K562 (cell line): ENCODE results near the gene OR2T8. TPM values are rescaled to one million over a fixed set of nuclear protein-coding genes. Genes with fewer than 3 reads are reported as not detected.

ENCODE experiments used
- ATAC-seq: fragments of 200-7000 bp; cut with Tn5 transposase; 3 replicates; pipeline ENCODE4 v1.9.1; 2020; ENCODE audit warnings: moderate library complexity
- Bru-seq: library from RNA; stranded (reverse); fragments of 400-500 nt; gene quantifications from one replicate; lab custom pipeline; 2021; lab: Mats Ljungman, UMichigan
- BruChase-seq, 2 experiments: library from RNA; stranded (reverse); fragments of 400-500 nt; gene quantifications; one replicate each; lab custom pipeline; 2021; lab: Mats Ljungman, UMichigan
- BruUV-seq: library from RNA; stranded (reverse); fragments of 400-500 nt; replicated peaks from 2 replicates; lab custom pipeline; 2021; lab: Mats Ljungman, UMichigan
- CTCF ChIA-PET: fragments of 300-600 bp; formaldehyde crosslinking; extraction: SDS; loops from one replicate; lab custom pipeline; 2021; ENCODE audit warnings: low intra/inter-chr PET ratio; lab: Yijun Ruan, JAX
- POLR2A ChIA-PET: fragments of 300-600, 350-650 bp; sonication (Branson Sonifier 250); formaldehyde crosslinking; extraction: SDS; loops from one replicate; lab custom pipeline; 2021; ENCODE audit warnings: antibody characterized with exemption, inconsistent platforms; lab: Yijun Ruan, JAX
- DNase-seq, 4 experiments: peaks; one replicate each; pipeline versions ENCODE4 v3.0.0 to v3.0.0-alpha.2; 2011 to 2018; ENCODE audit warnings: low spot score in 3 of 4, mixed read lengths in 3 of 4; ENCODE audit errors: extremely low read depth in 1 of 4
- FAIRE-seq: peaks from 2 replicates; lab custom pipeline; 2011; peaks lifted over from hg19 to GRCh38; lab: Jason Lieb, UNC
- H2AFZ ChIP-seq: 2 replicates; pipeline ENCODE4 v1.6.0; 2011; ENCODE audit warnings: low read depth, low read length, control low read depth, inconsistent platforms
- H3K27ac ChIP-seq: fragments of 200-600 bp; 3 replicates; pipeline ENCODE4 v1.8.0; 2011; ENCODE audit warnings: low read depth, mild to moderate bottlenecking, control low read depth, inconsistent platforms, low read length, moderate library complexity, mixed read lengths; ENCODE audit errors: extremely low read depth
- H3K27me3 ChIP-seq, 2 experiments: fragments of 300-600 bp in 1 of 2; 2 replicates in 1 of 2; 3 replicates in 1 of 2; pipeline versions ENCODE4 v1.6.0 to v1.8.0; 2011; ENCODE audit warnings: inconsistent platforms in 2 of 2, low read length in 2 of 2, mild to moderate bottlenecking in 1 of 2, mixed read lengths in 1 of 2, moderate library complexity in 1 of 2; ENCODE audit not compliant: control insufficient read depth in 2 of 2, insufficient read depth in 2 of 2
- H3K36me3 ChIP-seq: fragments of 300-600 bp; 3 replicates; pipeline ENCODE4 v1.8.0; 2011; ENCODE audit warnings: mild to moderate bottlenecking, low read length, inconsistent platforms; ENCODE audit not compliant: control insufficient read depth, insufficient read depth
- H3K4me1 ChIP-seq, 2 experiments: fragments of 200-600 bp in 1 of 2; replicated peaks in 1 of 2; 2 replicates in 1 of 2; 3 replicates in 1 of 2; pipeline versions ENCODE4 v1.5.1 to v1.8.0; 2011; ENCODE audit warnings: inconsistent platforms in 2 of 2, low read length in 2 of 2, mild to moderate bottlenecking in 1 of 2, mixed read lengths in 1 of 2, moderate library complexity in 1 of 2; ENCODE audit not compliant: control insufficient read depth in 2 of 2, insufficient read depth in 2 of 2
- H3K4me2 ChIP-seq: 2 replicates; pipeline ENCODE4 v1.6.1; 2011; ENCODE audit warnings: low read length, control low read depth, inconsistent platforms, mixed read lengths; ENCODE audit not compliant: insufficient read depth
- H3K4me3 ChIP-seq: fragments of 200-600 bp; sonication (generic), shearing (Covaris generic); 2 replicates; pipeline ENCODE4 v1.5.1; 2016; ENCODE audit warnings: control low read depth, inconsistent platforms
- H3K79me2 ChIP-seq: fragments of 200-600 bp; 3 replicates; pipeline ENCODE4 v1.8.0; 2011; ENCODE audit warnings: low read length, inconsistent platforms; ENCODE audit not compliant: control insufficient read depth, insufficient read depth
- H3K9ac ChIP-seq, 2 experiments: 2 replicates each; pipeline versions ENCODE4 v1.6.0 to v1.6.1; 2011; ENCODE audit warnings: low read depth in 2 of 2, low read length in 2 of 2, control low read depth in 1 of 2, inconsistent platforms in 1 of 2, mild to moderate bottlenecking in 1 of 2, mixed read lengths in 1 of 2; ENCODE audit not compliant: insufficient read depth in 1 of 2
- H3K9me1 ChIP-seq: one replicate; pipeline ENCODE4 v1.6.0; 2011; ENCODE audit warnings: inconsistent platforms, mild to moderate bottlenecking, low read length, moderate library complexity; ENCODE audit not compliant: control insufficient read depth, insufficient read depth
- H3K9me3 ChIP-seq: replicated peaks from 2 replicates; pipeline ENCODE4 v1.5.1; 2011; ENCODE audit warnings: low read depth, low read length, inconsistent platforms; ENCODE audit not compliant: control insufficient read depth, insufficient read depth
- H4K20me1 ChIP-seq: replicated peaks from 2 replicates; pipeline ENCODE4 v1.6.1; 2011; ENCODE audit warnings: low read length, inconsistent platforms, mixed read lengths; ENCODE audit not compliant: control insufficient read depth, insufficient read depth
- ELF4 ChIP-seq: fragments of 450-650 bp; formaldehyde crosslinking; IDR thresholded peaks from 2 replicates; pipeline ENCODE4 v1.4.0; 2022; ENCODE audit warnings: missing genetic modification characterization
- FOS ChIP-seq: IDR thresholded peaks from 3 replicates; pipeline ENCODE4 v1.6.1; 2011; ENCODE audit not compliant: insufficient read length; ENCODE audit errors: extremely low read depth
- FOXJ2 ChIP-seq: fragments of 200-800 bp; sonication (Bioruptor generic); IDR thresholded peaks from 2 replicates; pipeline ENCODE4 v1.6.1; 2016; ENCODE audit warnings: missing genetic modification characterization, missing compliant biosample characterization
- KLF16 ChIP-seq: IDR thresholded peaks from 2 replicates; pipeline ENCODE4 v1.6.1; 2016; ENCODE audit warnings: antibody characterized with exemption
- MEF2A ChIP-seq: IDR thresholded peaks from 2 replicates; pipeline ENCODE4 v1.6.1; 2011; ENCODE audit warnings: low read depth, mild to moderate bottlenecking, low read length, moderate library complexity; ENCODE audit not compliant: control insufficient read depth
- PTRF ChIP-seq: fragments of 450-650 bp; IDR thresholded peaks from 2 replicates; pipeline ENCODE4 v1.6.1; 2016; ENCODE audit warnings: mild to moderate bottlenecking, missing genetic modification characterization, missing compliant biosample characterization
- SMARCB1 ChIP-seq: IDR thresholded peaks from 2 replicates; pipeline ENCODE4 v1.6.1; 2011; ENCODE audit warnings: improper control_type of control experiment, low read depth; ENCODE audit not compliant: insufficient read length
- SREBF1 ChIP-seq: fragments of 150-350 bp; IDR thresholded peaks from 2 replicates; pipeline ENCODE4 v1.6.1; 2014; ENCODE audit warnings: antibody characterized with exemption, low read depth, low read length, borderline replicate concordance
- STAT5B ChIP-seq: fragments of 250-450 bp; sonication (Bioruptor Pico); IDR thresholded peaks from 2 replicates; pipeline ENCODE4 v1.8.0; 2021; ENCODE audit warnings: mild to moderate bottlenecking, inconsistent platforms
- TRIM24 ChIP-seq, 2 experiments: fragments of 450-650 bp; IDR thresholded peaks; 2 replicates each; pipeline ENCODE4 v1.6.1; 2016
- ZNF778 ChIP-seq: fragments of 450-650 bp; formaldehyde crosslinking; IDR thresholded peaks from 2 replicates; pipeline ENCODE4 v1.4.0; 2020; ENCODE audit warnings: mild to moderate bottlenecking, moderate library complexity
- WGBS: fragments of 100-300 bp; shearing (Covaris generic); methylation state at CpG from one replicate; pipeline ENCODE4 v1.1.6; 2016; ENCODE audit warnings: low coverage, mixed read lengths; ENCODE audit not compliant: insufficient coverage; ENCODE audit errors: missing lambda C conversion rate; 5-methylcytosine and 5-hydroxymethylcytosine counted together
- in situ Hi-C: fragments of 300-500 bp; cut with MboI; formaldehyde crosslinking; loops from 4 replicates; pipeline ENCODE4 v1.15.0; 2018; ENCODE audit warnings: inconsistent platforms, mixed read lengths
- intact Hi-C: fragments of 100-400 bp; cut with micrococcal nuclease; formaldehyde crosslinking; loops from 2 replicates; pipeline ENCODE4 v1.14.2; 2022
- long read RNA-seq, 3 experiments: library from polyadenylated mRNA in 2 of 3; library from RNA in 1 of 3; unstranded in 2 of 3; stranded (forward) in 1 of 3; transcript quantifications; one replicate each; pipeline ENCODE4 v2.0.0, GENCODE V29; 2019 to 2022
- polyA minus RNA-seq, 3 experiments: library from RNA; depleted of rRNA, polyadenylated mRNA; stranded (reverse); fragments of >200 nt; gene quantifications; 2 replicates each; pipeline ENCODE4 v1.2.3, GENCODE V29; 2011
- polyA plus RNA-seq, 8 experiments: library from polyadenylated mRNA; depleted of rRNA in 4 of 8; stranded (reverse) in 5 of 8; unstranded in 3 of 8; fragments of >200 nt; fragmentation: Nextera tagmentation in 2 of 8; fragmentation: Illumina TruSeq in 1 of 8; extraction: Ambion mirVana in 2 of 8; extraction: Trizol in 1 of 8; gene quantifications; 2 replicates each; pipeline versions ENCODE4 v1.2.1 to v1.2.3, GENCODE V29; 2011 to 2014; ENCODE audit warnings: inconsistent platforms in 1 of 8, missing spikeins in 1 of 8
- total RNA-seq, 7 experiments: library from RNA; depleted of rRNA in 6 of 7; stranded (reverse); fragments of >200 nt in 6 of 7; fragmentation: Illumina TruSeq in 2 of 7; extraction: Trizol in 2 of 7; gene quantifications; 2 replicates each; pipeline versions ENCODE4 v1.2.1 to v1.2.3, GENCODE V29; 2011 to 2021; ENCODE audit warnings: low replicate concordance in 1 of 7

The OR2T8 gene, protein sequence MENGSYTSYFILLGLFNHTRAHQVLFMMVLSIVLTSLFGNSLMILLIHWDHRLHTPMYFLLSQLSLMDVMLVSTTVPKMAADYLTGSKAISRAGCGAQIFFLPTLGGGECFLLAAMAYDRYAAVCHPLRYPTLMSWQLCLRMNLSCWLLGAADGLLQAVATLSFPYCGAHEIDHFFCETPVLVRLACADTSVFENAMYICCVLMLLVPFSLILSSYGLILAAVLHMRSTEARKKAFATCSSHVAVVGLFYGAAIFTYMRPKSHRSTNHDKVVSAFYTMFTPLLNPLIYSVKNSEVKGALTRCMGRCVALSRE
- 0.88 and 1.3 TPM in 2 replicates for total RNA-seq (2011; cell fraction: chromatin; rRNA removed; ENCODE audit: low replicate concordance)
- total RNA-seq (2011; cell fraction: nucleolus; rRNA removed), result 0.39 and 0.50 TPM in 2 replicates
- total RNA-seq (2011; cell fraction: nucleoplasm; rRNA removed), result 0.76 and 1.1 TPM in 2 replicates
- 0.45 TPM in 1 of 2 replicates, not detected in the other for total RNA-seq (2014; rRNA removed)
- 0.15 and 0.35 TPM in 2 replicates for total RNA-seq (2014; rRNA removed; fragmentation: Illumina TruSeq; extraction: Trizol)
- 0.38 TPM in 1 of 2 replicates, not detected in the other for total RNA-seq (2015; rRNA removed; fragmentation: Illumina TruSeq; extraction: Trizol)
- 0.38 TPM in 1 of 2 replicates, not detected in the other for total RNA-seq (2021)
- 0.27 and 0.38 TPM in 2 replicates for polyA plus RNA-seq (2011; rRNA removed)
- 0.28 and 0.70 TPM in 2 replicates for polyA plus RNA-seq (2011; cell fraction: cytosol; rRNA removed)
- polyA plus RNA-seq (2011; cell fraction: nucleus; rRNA removed), result 1.5 and 2.2 TPM in 2 replicates
- 0.17 TPM in 1 of 2 replicates, not detected in the other for polyA plus RNA-seq (2012)
- polyA plus RNA-seq (2014; fragmentation: Illumina TruSeq; extraction: Trizol), result 0.25 and 0.46 TPM in 2 replicates
- under 1 TPM in 1 of 2 experiments, not detected in 1; 0.08 TPM for polyA plus RNA-seq (2014; fragmentation: Nextera tagmentation; extraction: Ambion mirVana)
- polyA plus RNA-seq (2014; rRNA removed), result 0.23 and 0.24 TPM in 2 replicates
- not detected in 2 replicates for polyA minus RNA-seq (2011; rRNA and poly(A)+ RNA removed)
- not detected in 2 replicates for polyA minus RNA-seq (2011; cell fraction: cytosol; rRNA and poly(A)+ RNA removed)
- 0.56 and 0.94 TPM in 2 replicates for polyA minus RNA-seq (2011; cell fraction: nucleus; rRNA and poly(A)+ RNA removed)
- percentile 34 among the genes with signal in this experiment for Bru-seq, nascent RNA
- percentile 43 among the genes with signal in this experiment for BruChase-seq, experiment 1, labeled RNA remaining after a 2-hour chase
- percentile 51 among the genes with signal in this experiment for BruChase-seq, experiment 2, labeled RNA remaining after a 6-hour chase
- long read RNA-seq, experiment 1, result 0 reads
- long read RNA-seq, experiment 2, result 0 reads
- long read RNA-seq, experiment 3, result 0 reads

- Histone ChIP-seq H3K36me3 (no peaks in the 10 kb centered on the region), H3K4me1 (no peaks in the 10 kb centered on the region), H3K27ac (no peak within 1 kb of the TSS), H3K79me2 (no peaks in the 10 kb centered on the region), H2AFZ (no peak within 1 kb of the TSS), H3K4me3 (no peak within 1 kb of the TSS), H3K4me2 (no peak within 1 kb of the TSS), H3K9ac (no peak within 1 kb of the TSS), H3K9me3 (no peaks in the 10 kb centered on the region), H4K20me1 (no peaks in the 10 kb centered on the region), H3K27me3 (no peaks in the 10 kb centered on the region), H3K9me1 (no peaks in the 10 kb centered on the region)
- BruUV-seq, result no TSS peak
- no peak for DNase-seq
- in situ Hi-C loops, result no loop called here
- POLR2A ChIA-PET, result no interaction called here
- 10% methylated on average over 2 of the region's 2 CpGs for WGBS
- no peak for TF ChIP-seq FOS
- TF ChIP-seq FOXJ2 (tag), result no peak
- no peak for TF ChIP-seq SMARCB1
- TF ChIP-seq SREBF1, result no peak
- no peak for TF ChIP-seq PTRF (tag)
- no peak for TF ChIP-seq KLF16
- no peak for TF ChIP-seq ZNF778 (CRISPR knock-in tag)
- no peak for TF ChIP-seq ELF4 (CRISPR knock-in tag)
- no peak for TF ChIP-seq MEF2A
- TF ChIP-seq TRIM24 (IDR thresholded peaks at IDR 0.05), result no peak
- no peak for TF ChIP-seq STAT5B (CRISPR knock-in tag)
- TF ChIP-seq, all 486 proteins: peak for 0
- no peak for FAIRE-seq
- CTCF ChIA-PET, result no interaction called here
- intact Hi-C loops, result no loop called here
- ATAC-seq, result no peak
Observed at GRCh38 chr1:247919952-247920351, at the start of gene OR2T8. Gene OR2T8, plus strand, starts transcription at chr1:247920252. Its CDS starts 766 bp downstream, at chr1:247921018.
